GM19455 (cell line): ENCODE data around the gene LTB.

Experiments
- ATAC-seq: cut with Tn5 transposase; IDR thresholded peaks from one replicate; pipeline ENCODE4 v1.9.1; 2021; ENCODE audit not compliant: unreplicated experiment

The LTB gene

GRCh38 chr6:31531771-31532643, 50.2 kb downstream of the LTB start:
- no peak for ATAC-seq

- ATAC-seq, result no peak
These were observed 51.1 kb downstream of the LTB start for GRCh38 chr6:31531162-31531561.

GRCh38 chr6:31530659-31531058, 51.6 kb downstream of the LTB start:
- no peak for ATAC-seq
